ENCODE measurements around the gene CEP83.

- TF ChIP-seq, protein P1, sequence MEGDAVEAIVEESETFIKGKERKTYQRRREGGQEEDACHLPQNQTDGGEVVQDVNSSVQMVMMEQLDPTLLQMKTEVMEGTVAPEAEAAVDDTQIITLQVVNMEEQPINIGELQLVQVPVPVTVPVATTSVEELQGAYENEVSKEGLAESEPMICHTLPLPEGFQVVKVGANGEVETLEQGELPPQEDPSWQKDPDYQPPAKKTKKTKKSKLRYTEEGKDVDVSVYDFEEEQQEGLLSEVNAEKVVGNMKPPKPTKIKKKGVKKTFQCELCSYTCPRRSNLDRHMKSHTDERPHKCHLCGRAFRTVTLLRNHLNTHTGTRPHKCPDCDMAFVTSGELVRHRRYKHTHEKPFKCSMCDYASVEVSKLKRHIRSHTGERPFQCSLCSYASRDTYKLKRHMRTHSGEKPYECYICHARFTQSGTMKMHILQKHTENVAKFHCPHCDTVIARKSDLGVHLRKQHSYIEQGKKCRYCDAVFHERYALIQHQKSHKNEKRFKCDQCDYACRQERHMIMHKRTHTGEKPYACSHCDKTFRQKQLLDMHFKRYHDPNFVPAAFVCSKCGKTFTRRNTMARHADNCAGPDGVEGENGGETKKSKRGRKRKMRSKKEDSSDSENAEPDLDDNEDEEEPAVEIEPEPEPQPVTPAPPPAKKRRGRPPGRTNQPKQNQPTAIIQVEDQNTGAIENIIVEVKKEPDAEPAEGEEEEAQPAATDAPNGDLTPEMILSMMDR (IDR thresholded peaks at IDR 0.05; ENCODE audit: poor library complexity, severe bottlenecking) = no peak
- no peak for TF ChIP-seq EZH2 (IDR thresholded peaks at IDR 0.05; ENCODE audit: borderline replicate concordance, insufficient read depth, low read length, poor library complexity, severe bottlenecking)
- TF ChIP-seq RAD21 (conservative IDR thresholded peaks at IDR 0.05) = no peak
- TF ChIP-seq, protein P2, sequence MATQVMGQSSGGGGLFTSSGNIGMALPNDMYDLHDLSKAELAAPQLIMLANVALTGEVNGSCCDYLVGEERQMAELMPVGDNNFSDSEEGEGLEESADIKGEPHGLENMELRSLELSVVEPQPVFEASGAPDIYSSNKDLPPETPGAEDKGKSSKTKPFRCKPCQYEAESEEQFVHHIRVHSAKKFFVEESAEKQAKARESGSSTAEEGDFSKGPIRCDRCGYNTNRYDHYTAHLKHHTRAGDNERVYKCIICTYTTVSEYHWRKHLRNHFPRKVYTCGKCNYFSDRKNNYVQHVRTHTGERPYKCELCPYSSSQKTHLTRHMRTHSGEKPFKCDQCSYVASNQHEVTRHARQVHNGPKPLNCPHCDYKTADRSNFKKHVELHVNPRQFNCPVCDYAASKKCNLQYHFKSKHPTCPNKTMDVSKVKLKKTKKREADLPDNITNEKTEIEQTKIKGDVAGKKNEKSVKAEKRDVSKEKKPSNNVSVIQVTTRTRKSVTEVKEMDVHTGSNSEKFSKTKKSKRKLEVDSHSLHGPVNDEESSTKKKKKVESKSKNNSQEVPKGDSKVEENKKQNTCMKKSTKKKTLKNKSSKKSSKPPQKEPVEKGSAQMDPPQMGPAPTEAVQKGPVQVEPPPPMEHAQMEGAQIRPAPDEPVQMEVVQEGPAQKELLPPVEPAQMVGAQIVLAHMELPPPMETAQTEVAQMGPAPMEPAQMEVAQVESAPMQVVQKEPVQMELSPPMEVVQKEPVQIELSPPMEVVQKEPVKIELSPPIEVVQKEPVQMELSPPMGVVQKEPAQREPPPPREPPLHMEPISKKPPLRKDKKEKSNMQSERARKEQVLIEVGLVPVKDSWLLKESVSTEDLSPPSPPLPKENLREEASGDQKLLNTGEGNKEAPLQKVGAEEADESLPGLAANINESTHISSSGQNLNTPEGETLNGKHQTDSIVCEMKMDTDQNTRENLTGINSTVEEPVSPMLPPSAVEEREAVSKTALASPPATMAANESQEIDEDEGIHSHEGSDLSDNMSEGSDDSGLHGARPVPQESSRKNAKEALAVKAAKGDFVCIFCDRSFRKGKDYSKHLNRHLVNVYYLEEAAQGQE (IDR thresholded peaks at IDR 0.05; ENCODE audit: borderline replicate concordance) = no peak
- no peak for TF ChIP-seq EP300 (conservative IDR thresholded peaks at IDR 0.05; ENCODE audit: poor library complexity, severe bottlenecking)
Observed at GRCh38 chr12:94320109-94320508, 139.6 kb downstream of the CEP83 start.

Data from neural cell (in vitro differentiated cells).